NK-92 treated with Interleukin-12 subunit alpha and Interleukin-12 subunit beta, amount 100 ng/mL, for 24 hours (cell line): Measurements from ENCODE around the gene ALDH7A1.

Experiments
- DNase-seq: peaks from one replicate; lab custom pipeline; 2025; lab: John Stamatoyannopoulos, UW

ALDH7A1 gene

DNA sequence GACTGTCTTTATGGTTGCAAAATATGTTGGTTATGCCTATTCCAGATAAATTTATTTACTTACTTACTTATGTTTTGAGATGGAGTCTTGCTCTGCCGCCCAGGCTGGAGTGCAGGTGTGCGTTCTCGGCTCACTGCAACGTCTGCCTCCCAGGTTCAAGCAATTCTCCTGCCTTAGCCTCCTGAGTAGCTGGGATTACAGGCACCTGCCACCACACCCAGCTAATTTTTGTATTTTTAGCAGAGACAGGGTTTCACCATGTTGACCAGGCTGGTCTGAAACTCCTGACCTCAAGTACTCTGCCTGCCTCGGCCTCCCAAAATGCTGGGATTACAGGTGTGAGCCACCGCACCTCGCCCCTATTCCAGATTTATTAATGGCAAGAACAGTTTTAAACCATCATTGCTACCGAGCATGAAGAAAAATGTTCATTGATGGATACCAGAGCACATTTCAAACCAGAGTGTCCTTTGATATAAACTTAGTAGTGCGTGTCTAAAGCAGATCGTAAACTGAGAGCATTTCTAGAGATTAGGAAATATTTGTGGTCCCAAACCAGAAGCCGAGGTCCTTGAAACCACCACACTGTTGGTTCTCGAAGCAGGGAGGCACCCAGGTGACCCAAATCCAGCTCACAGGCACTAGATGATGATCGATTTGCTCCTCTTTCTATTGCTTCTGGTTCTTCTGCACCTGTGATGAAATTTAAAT is 86.6 kb downstream of the ALDH7A1 start:
- no peak for DNase-seq

DNA sequence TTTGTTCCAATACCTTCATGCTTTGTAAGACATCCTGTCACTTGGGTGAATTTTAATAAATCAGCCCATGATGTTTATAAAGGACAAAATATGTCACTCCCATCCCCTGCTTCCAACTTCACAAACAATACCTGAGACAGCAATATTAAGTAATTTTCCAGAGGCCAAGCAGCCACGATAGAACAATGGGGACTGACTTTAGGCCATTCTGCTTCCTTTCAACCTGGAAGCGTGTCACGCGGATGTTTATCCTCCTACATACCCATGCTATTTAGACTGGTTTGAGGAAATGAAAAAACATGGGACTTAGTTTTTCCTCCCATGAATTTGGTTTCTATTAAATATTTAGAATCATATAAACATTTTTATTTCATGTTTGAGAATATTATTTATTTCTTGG is 88.9 kb downstream of the ALDH7A1 start:
- no peak for DNase-seq

DNA sequence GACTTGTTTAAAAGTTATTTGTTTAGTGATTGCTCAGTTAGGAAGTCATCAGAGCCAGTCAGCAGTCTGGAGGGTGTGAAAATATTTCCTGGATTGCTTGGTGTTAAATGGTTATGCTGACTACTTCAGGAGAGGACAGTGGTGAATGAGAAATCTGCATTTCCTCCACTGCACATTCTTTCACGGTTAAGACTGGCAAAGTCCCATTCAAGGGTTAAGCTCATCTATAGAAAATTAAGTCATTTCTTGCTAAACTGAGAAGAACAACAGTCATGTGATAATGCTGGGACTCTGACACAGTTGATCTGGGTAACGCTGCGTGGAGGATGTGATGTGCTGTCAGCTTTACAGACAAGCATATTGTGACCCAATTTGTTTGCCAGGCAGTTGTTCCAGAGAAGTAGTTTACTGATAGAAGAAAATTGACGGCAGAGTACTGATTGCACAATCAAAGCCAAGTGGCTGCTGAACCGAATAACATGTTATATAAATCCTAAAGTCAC is 91.4 kb downstream of the ALDH7A1 start:
- DNase-seq = no peak

DNA sequence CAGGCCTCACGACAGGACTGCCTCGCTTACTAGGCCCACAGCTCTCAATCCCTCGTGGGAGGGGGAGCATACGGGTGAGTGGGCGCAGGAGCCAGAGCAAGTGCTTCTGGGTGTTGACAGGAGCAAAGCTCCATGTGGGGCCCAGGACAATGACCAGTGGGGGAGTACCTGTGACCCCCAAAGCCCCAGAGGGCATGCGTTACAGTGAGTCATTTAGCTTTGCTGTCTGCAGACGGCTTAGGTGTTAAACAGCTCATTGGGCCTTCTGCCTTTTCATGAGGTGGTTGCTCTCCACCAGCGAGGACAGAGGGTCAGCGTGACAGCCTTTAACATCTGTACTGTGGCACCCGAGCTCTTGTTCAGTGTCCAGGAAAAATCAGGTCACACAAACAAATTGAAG is 93.6 kb downstream of the ALDH7A1 start:
- no peak for DNase-seq

DNA sequence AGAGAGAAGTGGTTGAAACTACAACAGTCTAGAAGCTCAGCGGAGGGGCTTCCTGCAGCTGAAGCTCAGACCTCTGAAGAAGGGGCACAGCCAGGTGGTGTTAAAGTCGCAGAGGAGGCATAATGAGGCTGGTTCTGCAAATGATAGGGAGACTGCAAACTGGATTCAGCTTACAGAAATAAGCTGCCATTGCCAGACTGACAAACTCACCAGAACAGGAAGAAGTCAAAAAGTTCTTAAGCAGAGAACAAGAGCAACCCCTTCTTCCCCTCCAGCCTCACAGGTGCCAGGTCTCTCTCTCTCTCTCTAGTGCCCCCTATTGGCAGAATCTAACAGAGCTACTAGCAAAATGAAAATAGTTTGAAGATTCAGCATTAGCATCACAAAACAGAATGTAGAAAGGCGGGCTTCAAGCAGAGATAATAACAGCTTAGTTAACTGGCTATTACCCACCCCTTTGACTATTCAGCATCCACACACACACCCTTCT is 95.1 kb downstream of the ALDH7A1 start:
- DNase-seq = no peak

DNA sequence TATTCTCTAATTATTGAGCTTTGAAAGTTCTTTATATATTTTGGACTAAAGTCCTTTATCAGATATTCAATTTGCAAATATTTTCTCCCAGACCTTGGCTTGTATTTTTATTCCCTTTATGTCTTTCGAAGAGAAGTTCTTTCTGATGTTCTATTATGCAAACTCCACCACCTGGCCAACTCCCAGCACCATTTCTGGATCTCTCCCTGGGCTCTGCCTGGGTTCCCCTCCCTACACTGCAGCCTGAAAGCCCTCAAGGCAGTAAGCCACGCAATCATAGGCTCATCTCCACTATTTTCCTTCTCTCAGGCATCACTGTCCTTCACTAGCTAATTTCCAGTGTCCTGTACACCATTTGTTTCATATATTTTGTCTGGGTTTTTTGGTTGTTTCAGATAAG is 95.7 kb downstream of the ALDH7A1 start:
- no peak for DNase-seq

DNA sequence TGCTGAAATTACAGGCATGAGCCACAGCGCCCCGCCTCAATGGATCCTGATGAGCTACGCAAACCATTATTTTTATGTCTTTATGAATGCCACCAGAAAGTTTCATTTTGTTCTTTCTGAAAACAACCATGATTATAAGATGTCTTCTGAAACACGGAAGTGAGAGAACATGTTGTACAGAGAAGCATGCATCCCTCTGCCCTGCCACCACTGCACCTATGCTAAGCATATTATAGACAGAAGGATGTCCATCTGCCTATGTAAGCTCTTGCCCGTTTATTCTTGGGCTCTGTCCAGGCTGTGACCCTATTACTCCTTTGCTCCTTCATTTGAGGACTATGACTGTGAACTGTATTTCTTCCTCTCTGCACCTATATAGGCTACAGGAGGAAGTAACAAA is 97.5 kb downstream of the ALDH7A1 start:
- DNase-seq = no peak

DNA sequence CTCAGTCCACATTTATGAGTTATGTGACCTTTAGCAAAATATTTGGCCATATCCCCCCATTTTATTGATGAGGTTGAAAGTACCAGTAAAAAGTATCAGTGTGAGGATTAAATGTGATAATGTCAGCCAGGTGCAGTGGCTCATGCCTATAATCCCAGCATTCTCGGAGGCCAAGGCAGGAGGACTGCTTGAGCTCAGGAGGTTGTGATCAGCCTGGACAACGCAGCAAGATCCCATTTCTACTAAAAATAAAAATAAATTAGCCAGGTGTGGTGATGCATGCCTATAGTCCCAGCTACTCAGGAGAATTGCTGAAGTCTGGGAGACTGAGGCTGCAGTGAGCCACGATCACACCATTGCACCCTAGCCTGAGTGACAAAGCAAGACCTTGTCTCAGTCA is 100.6 kb downstream of the ALDH7A1 start:
- no peak for DNase-seq

DNA sequence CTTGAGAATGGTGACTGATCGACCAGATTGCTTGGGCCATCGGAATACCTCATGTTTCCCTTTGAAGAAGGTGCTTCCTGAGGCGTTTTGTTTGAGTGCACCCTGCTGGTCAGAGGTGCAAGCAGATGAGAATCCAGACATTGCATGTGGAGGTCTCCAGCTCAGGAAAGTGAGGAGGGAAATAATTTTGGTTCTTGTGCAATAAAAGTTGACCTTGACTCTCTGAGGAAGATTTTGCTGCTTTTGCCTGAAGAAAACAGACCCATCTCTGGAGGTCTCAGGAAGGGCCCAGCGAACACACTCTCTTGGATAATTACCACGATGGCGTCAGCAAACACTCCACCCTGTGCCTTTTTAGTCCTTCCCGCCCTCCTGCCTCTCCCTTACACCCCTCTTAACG is 102.1 kb downstream of the ALDH7A1 start:
- DNase-seq = no peak

DNA sequence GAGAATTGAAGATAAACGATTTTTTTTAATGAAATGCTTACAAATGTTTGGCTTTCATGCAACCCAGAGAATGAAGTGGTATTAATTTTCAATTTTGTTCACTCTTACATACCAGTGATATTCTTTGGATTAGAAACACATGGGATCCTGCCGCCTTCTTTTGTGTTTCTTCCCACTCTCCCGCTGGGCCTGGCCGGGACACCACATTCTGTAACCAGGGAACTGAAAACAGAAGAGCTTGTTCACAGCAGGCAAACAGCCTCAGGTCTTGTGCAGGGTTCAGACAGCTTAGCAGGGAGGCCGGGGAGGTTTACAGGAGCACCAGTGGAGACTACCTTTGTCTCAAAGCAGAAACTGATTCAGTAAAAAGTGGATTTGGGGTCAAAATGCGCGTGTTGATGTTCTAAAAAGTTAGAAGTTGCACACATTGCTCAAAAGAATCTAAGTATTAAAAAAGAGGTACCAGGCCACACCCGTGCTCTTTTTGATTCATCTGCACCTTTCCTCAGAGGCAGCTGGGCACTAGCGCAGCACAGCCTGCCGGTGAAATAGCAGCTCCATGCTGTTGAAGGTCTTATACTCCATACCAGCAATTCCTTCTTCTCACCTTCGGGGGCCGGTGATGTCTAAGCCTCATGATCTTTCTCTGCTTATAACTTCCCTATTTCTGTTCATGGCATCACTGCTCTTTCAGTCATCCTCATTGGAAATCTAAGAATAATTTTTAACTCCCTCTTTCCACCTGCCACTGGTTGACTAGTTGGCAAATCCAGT is 104.7 kb downstream of the ALDH7A1 start:
- DNase-seq = no peak

DNA sequence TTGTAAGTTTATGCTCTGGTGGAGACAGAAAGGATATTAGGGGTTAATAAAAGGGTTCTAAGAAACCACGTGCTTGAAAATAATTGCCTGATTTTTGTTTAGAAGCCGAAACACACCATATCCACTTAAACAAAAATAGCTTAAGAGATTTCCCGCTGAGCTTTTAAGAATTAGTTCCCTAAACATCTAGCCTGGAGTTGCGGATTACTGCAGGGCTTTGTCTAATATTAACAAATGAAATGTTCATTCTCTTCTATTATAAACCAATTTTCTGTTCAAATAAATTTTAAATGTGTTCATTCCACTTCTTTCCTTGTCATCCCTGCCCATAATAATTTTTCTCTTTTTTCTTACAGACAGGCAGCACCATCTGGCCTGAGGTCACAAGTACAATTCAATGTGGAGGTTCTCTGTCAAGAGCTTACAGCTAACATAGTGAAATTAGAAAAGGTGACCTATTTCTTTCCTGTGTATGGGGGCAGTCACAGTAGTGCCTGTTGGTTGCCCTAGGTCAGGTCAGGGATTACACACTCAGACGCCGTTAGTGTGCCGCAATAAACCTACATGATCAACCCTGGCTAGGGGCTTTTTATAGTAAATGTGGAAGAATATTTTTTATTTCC is 106.5 kb downstream of the ALDH7A1 start:
- DNase-seq = no peak

DNA sequence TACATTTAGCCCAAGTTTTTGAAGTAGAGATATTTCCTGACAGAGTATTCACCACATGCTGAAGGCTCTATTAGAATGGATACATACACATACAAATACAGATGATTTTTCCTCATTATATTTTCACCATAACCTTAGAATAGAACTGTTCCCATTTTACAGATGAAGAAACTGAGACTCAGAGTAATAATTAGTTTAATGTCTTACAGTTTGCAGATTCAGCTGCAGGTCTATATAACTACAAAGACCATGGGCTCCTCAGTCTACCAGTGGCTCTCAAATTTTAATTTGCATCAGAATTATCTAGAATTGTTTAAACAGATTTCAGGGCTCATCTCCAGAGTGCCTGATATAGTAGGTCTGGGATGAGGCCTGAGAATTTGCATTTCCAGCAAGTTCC is 107.4 kb downstream of the ALDH7A1 start:
- DNase-seq = no peak

DNA sequence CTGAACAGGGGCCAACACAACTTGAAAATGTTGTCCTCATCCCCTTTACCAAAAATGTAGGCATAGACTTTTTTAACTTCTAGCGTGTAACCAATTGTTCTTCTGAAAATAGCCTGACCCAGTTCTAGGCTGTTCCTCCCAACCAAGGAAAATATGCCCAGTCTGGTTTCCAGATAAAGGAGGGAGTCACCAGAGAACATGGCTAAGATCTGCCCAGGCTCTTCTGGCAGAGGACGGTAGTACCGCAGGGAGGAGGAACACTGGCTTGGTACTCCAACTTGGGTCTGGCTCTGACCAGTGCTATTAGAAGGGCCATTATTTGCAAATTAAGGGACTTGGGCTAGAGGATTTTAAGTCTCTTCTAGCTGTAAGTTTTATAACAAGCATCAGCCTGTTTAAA is 108.7 kb downstream of the ALDH7A1 start:
- no peak for DNase-seq

DNA sequence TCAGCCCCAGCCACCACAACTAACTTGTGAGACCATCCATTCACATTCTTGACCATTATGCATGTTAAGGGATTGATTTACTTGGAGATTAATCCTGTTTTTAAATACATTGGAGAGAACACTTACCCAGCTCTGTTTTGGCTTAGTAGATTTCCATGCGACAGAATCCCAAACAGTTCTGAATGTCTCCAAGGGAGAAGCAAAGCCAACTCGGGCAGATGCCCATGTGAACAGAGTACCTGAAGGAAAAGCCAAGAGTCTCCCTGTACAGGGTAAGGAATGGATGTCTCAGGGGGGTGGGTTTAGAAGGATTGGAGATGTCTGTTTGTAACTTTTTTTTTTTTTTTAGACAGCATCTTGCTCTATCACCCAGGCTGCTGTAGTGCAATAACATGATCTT is 110.8 kb downstream of the ALDH7A1 start:
- no peak for DNase-seq

DNA sequence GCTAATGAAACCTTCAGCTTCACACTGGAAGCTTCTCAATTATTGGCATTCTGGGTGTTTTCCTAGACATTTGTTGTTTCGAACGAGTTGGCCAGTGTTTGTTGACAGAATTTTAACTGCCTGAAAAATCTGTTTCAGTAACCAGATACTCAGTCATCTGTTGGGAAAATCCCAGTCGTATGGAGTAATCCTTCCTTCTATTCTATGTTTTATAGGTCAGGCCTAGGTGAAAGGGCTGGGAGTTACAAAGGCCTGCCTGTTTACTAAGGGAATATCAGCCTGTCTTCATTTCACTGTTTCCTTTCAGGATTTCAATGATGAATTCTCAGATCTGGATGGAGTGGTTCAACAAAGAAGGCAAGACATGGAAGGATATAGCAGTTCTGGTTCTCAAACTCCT is 111.9 kb downstream of the ALDH7A1 start:
- no peak for DNase-seq

DNA sequence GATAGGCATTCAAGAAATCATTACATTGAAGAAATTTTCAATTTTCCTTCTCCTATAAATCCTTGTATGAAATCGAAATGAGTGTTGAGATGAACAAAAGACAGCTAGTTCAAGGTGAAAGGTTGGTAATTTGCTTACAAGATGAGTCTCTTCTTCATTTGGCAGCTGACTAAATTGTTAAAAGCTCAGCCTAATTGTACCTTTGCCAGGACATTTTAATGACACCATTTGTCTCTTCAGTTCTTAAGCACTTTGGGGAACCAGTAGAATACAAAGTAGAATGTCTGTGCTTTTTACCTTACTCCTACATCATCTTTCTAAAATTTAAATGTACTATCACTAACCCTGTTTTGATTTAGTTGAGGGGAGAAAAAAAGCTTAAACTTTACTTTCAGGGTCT is 112.4 kb downstream of the ALDH7A1 start:
- no peak for DNase-seq

DNA sequence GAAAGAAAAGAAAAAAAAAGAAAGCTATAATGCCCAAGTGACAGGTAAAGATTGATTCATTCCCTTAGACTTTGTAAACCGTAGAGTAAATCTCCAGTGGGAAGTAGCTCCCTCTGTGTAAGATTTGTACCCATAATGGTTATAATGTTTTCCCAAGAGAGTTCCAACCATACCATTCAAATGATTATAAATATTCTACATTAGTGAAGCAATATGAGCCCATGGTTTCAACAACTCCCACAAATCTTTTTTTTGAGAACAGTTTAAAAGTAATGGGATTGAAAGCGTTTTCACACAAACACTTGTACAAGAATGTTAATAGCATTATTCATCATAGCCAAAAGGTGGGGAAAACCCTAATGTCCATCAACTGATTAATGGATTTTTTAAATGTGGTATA is 113.8 kb downstream of the ALDH7A1 start:
- DNase-seq = no peak
